Transverse colon (tissue), 4 donors: Measurements from ENCODE around the gene MORC2. TPM values are rescaled to one million over a fixed set of nuclear protein-coding genes. Genes with fewer than 3 reads are reported as not detected.

Experiments used
- DNase-seq: peaks from one replicate; pipeline ENCODE4 v3.0.0-alpha.2; 2019
- H3K27ac ChIP-seq, 4 donors: fragments of 200-600 bp; sonication (generic); 2 replicates each; pipeline ENCODE4 v1.5.1; 2016 to 2018; ENCODE audit warnings: inconsistent platforms in 4 of 4
- H3K27me3 ChIP-seq: fragments of 200-600 bp; sonication (generic); 2 replicates; pipeline ENCODE4 v1.5.1; 2017; ENCODE audit warnings: inconsistent platforms
- H3K36me3 ChIP-seq, 4 donors: fragments of 200-600 bp; sonication (generic); 2 replicates each; pipeline ENCODE4 v1.5.1; 2017 to 2019; ENCODE audit warnings: inconsistent platforms in 4 of 4
- H3K4me1 ChIP-seq, 4 donors: fragments of 200-600 bp; sonication (generic); 2 replicates each; pipeline ENCODE4 v1.5.1; 2017 to 2020; ENCODE audit warnings: inconsistent platforms in 4 of 4
- H3K4me3 ChIP-seq, 4 donors: fragments of 200-600 bp; sonication (generic); 1 replicate in 1 of 4; 2 replicates in 3 of 4; pipeline versions ENCODE4 v1.5.1 to v1.6.1; 2017 to 2019; ENCODE audit warnings: inconsistent platforms in 4 of 4
- H3K9me3 ChIP-seq, 2 donors: fragments of 200-600 bp; sonication (generic); 2 replicates each; pipeline ENCODE4 v1.5.1; 2017 to 2019; ENCODE audit warnings: inconsistent platforms in 2 of 2
- CTCF ChIP-seq, 5 experiments: fragments of 200-600 bp in 3 of 5; fragments of 450-650 bp in 2 of 5; sonication (generic) in 3 of 5; IDR thresholded peaks; 1 replicate in 2 of 5; 2 replicates in 3 of 5; pipeline ENCODE4 v1.5.1; 2016 to 2017; ENCODE audit warnings: antibody characterized with exemption in 5 of 5, inconsistent platforms in 3 of 5, mild to moderate bottlenecking in 2 of 5, moderate library complexity in 1 of 5
- EP300 ChIP-seq: sonication (generic); formaldehyde crosslinking; IDR thresholded peaks from one replicate; pipeline ENCODE4 v1.6.1; 2017; ENCODE audit warnings: antibody characterized with exemption, low read depth
- POLR2A ChIP-seq: fragments of 450-650 bp; IDR thresholded peaks from one replicate; pipeline ENCODE4 v1.6.1; 2016; ENCODE audit warnings: antibody characterized with exemption, mild to moderate bottlenecking, moderate library complexity
- POLR2AphosphoS5 ChIP-seq, 3 donors: sonication (generic); formaldehyde crosslinking; IDR thresholded peaks; one replicate each; pipeline ENCODE4 v1.6.1; 2016; ENCODE audit warnings: antibody characterized with exemption in 3 of 3
- WGBS, 2 donors: methylation state at CpG; one replicate each; pipeline ENCODE4 v1.1.5; 2018; ENCODE audit warnings: low coverage in 1 of 2; 5-methylcytosine and 5-hydroxymethylcytosine counted together
- in situ Hi-C, 4 donors: fragments of 200-750 bp; cut with MboI; loops; one replicate each; pipeline versions ENCODE4 v1.15.0 to v1.15.1; 2017; ENCODE audit warnings: low sequenced_read_pairs in 3 of 4, low pct_ligation_motif_present in 1 of 4, low pct_unique_long_range_greater_than_20kb in 1 of 4
- intact Hi-C: fragments of 100-400 bp; cut with DNase I; formaldehyde crosslinking; loops from one replicate; pipeline ENCODE4 v1.15.1; 2023; ENCODE audit warnings: low total_unique reads
- total RNA-seq, 4 donors: library from RNA; depleted of rRNA; stranded (reverse); fragments of >200 nt; gene quantifications; one replicate each; pipeline ENCODE4 v1.1.0, GENCODE V29; 2016

Gene MORC2
- total RNA-seq, 4 donors from 2014 or later: 11.9 to 23.9 (median 19.1) TPM

GRCh38 chr22:30946354-30946753 is 22.2 kb downstream of the MORC2 start:
- Histone ChIP-seq H3K9me3 (no peaks in the 10 kb centered on the region), H3K36me3 (peaks cover 0 to 53% (median 23%) of the 10 kb centered on the region in 4 donors), H3K4me1 (peaks cover 0 to 16% (median 8%) of the 10 kb centered on the region in 4 donors), H3K27ac (peak overlapping the region in 1 of 4 donors; percentile 47), H3K27me3 (no peaks in the 10 kb centered on the region), H3K4me3 (no peak overlapping the region)
- in situ Hi-C loops (loop anchor here in 3 of 4 donors (10.0 kb wide), 1 partner anchor 138 kb away; the partner anchor contains the start of gene SMTN (in 3 of the 3)), intact Hi-C loops (loop anchor here (5.0 kb wide), 1 partner anchor 206 kb away; no protein-coding TSS in a partner anchor)
- TF ChIP-seq POLR2A: no peak
- no peak for TF ChIP-seq CTCF (IDR thresholded peaks at IDR 0.05)
- no peak for TF ChIP-seq EP300
- no peak for TF ChIP-seq POLR2AphosphoS5 (IDR thresholded peaks at IDR 0.05)
- no peak for DNase-seq
- WGBS, 2 donors: 74% methylated on average over 7 of the region's 7 CpGs; no CpG with 5 or more reads in 1 of the 2 donors

- H3K4me3 ChIP-seq: no peak overlapping the region
- no peaks in the 10 kb centered on the region for H3K27me3 ChIP-seq
- peaks cover 0 to 60% (median 27%) of the 10 kb centered on the region in 4 donors for H3K36me3 ChIP-seq
- intact Hi-C loops: loop anchor here (5.0 kb wide), 1 partner anchor 207 kb away; no protein-coding TSS in a partner anchor
- peaks cover 0 to 16% (median 8%) of the 10 kb centered on the region in 4 donors for H3K4me1 ChIP-seq
- WGBS, 2 donors: 94% methylated on average over 2 of the region's 2 CpGs; no CpG with 5 or more reads in 1 of the 2 donors
- no peaks in the 10 kb centered on the region for H3K9me3 ChIP-seq
- DNase-seq: no peak
- no peak for TF ChIP-seq POLR2A
- no peak for TF ChIP-seq CTCF (IDR thresholded peaks at IDR 0.05)
- TF ChIP-seq EP300: no peak
- TF ChIP-seq POLR2AphosphoS5 (IDR thresholded peaks at IDR 0.05): no peak
- in situ Hi-C loops: loop anchor here in 3 of 4 donors (10.0 kb wide), 1 partner anchor 139 kb away; the partner anchor contains the start of gene SMTN (in 3 of the 3)
- H3K27ac ChIP-seq: no peak overlapping the region
Observed at GRCh38 chr22:30945653-30946052, 22.9 kb downstream of the MORC2 start.

GRCh38 chr22:30944986-30945385 is 23.6 kb downstream of the MORC2 start:
- H3K36me3 ChIP-seq: peaks cover 0 to 65% (median 29%) of the 10 kb centered on the region in 4 donors
- in situ Hi-C loops: loop anchor here in 3 of 4 donors (10.0 kb wide), 1 partner anchor 140 kb away; the partner anchor contains the start of gene SMTN (in 3 of the 3)

GRCh38 chr22:30943368-30943767 is 25.2 kb downstream of the MORC2 start:
- DNase-seq: no peak
- H3K9me3 ChIP-seq: no peaks in the 10 kb centered on the region
- no peak overlapping the region for H3K4me3 ChIP-seq
- H3K36me3 ChIP-seq: peaks cover 0 to 74% (median 36%) of the 10 kb centered on the region in 4 donors
- no peaks in the 10 kb centered on the region for H3K27me3 ChIP-seq
- TF ChIP-seq CTCF (IDR thresholded peaks at IDR 0.05): no peak
- TF ChIP-seq EP300: no peak
- no peak for TF ChIP-seq POLR2AphosphoS5 (IDR thresholded peaks at IDR 0.05)
- no peak for TF ChIP-seq POLR2A
- H3K27ac ChIP-seq: no peak overlapping the region
- WGBS, 2 donors: 46 to 67% methylated on average over 2 to 3 of the region's 3 CpGs
- in situ Hi-C loops: loop anchor here in 3 of 4 donors (10.0 kb wide), 1 partner anchor 141 kb away; the partner anchor contains the start of gene SMTN (in 3 of the 3)
- intact Hi-C loops: no loop called here
- H3K4me1 ChIP-seq: peaks cover 0 to 14% (median 7%) of the 10 kb centered on the region in 4 donors

More at GRCh38 chr22:30944986-30945385, 23.6 kb downstream of the MORC2 start:
- no peaks in the 10 kb centered on the region for H3K9me3 ChIP-seq
- H3K27ac ChIP-seq: no peak overlapping the region
- intact Hi-C loops: loop anchor here (5.0 kb wide), 1 partner anchor 207 kb away; no protein-coding TSS in a partner anchor
- whole genome bisulfite sequencing, 2 donors: 95 to 100% methylated on average over 3 to 4 of the region's 4 CpGs
- DNase-seq: no peak
- H3K4me1 ChIP-seq: peaks cover 0 to 16% (median 8%) of the 10 kb centered on the region in 4 donors
- TF ChIP-seq EP300: no peak
- no peak for TF ChIP-seq CTCF (IDR thresholded peaks at IDR 0.05)
- no peaks in the 10 kb centered on the region for H3K27me3 ChIP-seq
- no peak overlapping the region for H3K4me3 ChIP-seq
